HG02571 (cell line): ENCODE results near the gene PCDHGA6.

Source experiments
- ATAC-seq: cut with Tn5 transposase; IDR thresholded peaks from one replicate; pipeline ENCODE4 v1.9.1; 2021; ENCODE audit warnings: mild to moderate bottlenecking, moderate library complexity; ENCODE audit not compliant: unreplicated experiment

Gene PCDHGA6

GRCh38 chr5:141419074-141419880 is 45.6 kb downstream of the PCDHGA6 start:
- no peak for ATAC-seq

- ATAC-seq, result no peak
Observed at GRCh38 chr5:141420855-141421488, 47.3 kb downstream of the PCDHGA6 start, which contains the start of gene PCDHGA11. Gene PCDHGA11, plus strand, starts transcription at chr5:141421051. Its CDS starts 177 bp downstream, at chr5:141421228.

GRCh38 chr5:141421489-141421855 is 47.8 kb downstream of the PCDHGA6 start:
- ATAC-seq, result no peak

GRCh38 chr5:141422742-141423291 is 49.1 kb downstream of the PCDHGA6 start:
- no peak for ATAC-seq

GRCh38 chr5:141427783-141428426 is 54.2 kb downstream of the PCDHGA6 start:
- ATAC-seq, result no peak
